ENCODE measurements around the gene CDK5RAP2. TPM values are rescaled to one million over a fixed set of nuclear protein-coding genes. Genes with fewer than 3 reads are reported as not detected.

Gene CDK5RAP2
- total RNA-seq, 2 donors from 2014 or later: 31.9 to 45.8 TPM

- no peak for TF ChIP-seq CTCF (IDR thresholded peaks at IDR 0.05)
- no peaks in the 10 kb centered on the region for H3K27me3 ChIP-seq
- H3K27ac ChIP-seq: no peak overlapping the region
- H3K9ac ChIP-seq (ENCODE audit: low read depth in 2 of 2, low read length in 2 of 2): no peak overlapping the region
- H3K4me1 ChIP-seq: no peaks in the 10 kb centered on the region
- no peaks in the 10 kb centered on the region for H3K9me3 ChIP-seq
- intact Hi-C loops (cut with DNase I): no loop called here
- DNase-seq: no peak
- no peaks in the 10 kb centered on the region for H3K36me3 ChIP-seq
- H3K4me3 ChIP-seq: no peak overlapping the region
Observed at GRCh38 chr9:120343416-120343815, 236.6 kb downstream of the CDK5RAP2 start.

Other genes starting within 250 kb of the CDK5RAP2 start
- 1 to 10 TPM; 7.2 to 9.0 TPM for gene MEGF9, start 134.3 kb upstream of the CDK5RAP2 start, total RNA-seq
- gene FBXW2, start 213.2 kb upstream of the CDK5RAP2 start, total RNA-seq: 10 to 100 TPM; 52.1 to 53.5 TPM